Measurements from ENCODE around the gene ADD1.

DNA sequence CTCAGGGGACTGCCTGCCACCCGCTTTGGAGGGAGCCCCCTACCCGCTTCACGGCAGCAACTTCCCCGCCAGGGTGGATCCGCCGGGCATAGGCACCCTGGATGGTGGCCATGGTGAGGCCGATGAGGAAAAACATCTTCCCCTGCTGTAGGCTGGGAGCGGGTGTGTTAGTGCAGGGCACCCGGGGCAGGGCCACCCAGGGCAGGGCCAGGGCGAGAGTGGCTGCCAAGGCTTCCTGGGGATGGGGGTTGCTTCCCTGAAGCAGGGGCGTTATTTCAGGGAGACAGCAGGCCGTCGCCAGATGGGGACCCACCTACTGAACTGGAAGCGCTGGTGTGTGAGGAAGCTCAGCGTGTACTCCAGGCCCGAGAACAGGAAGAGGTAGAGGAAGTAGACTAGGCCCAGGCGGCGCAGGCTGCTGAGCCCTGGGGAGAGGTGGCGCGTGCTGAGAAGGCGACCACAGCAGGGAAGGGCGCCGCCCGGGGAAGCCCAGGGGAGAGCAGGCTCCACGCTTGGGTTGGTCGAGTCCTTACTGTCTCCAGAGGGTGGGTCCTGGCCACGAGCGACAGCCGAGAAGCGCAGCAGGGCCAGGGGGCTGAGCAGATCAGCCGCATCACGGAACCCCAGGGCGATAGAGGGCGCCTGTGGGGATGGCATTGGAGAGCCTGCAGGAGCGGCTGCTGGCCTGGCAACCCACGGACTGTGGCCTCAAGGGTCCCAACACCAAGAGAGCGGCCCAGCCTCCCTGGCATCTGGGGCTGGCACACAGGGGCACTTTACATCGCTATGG is 88.1 kb downstream of the ADD1 start:
- TF ChIP-seq EZH2 (IDR thresholded peaks at IDR 0.05; ENCODE audit: insufficient read depth, poor library complexity, severe bottlenecking): no peak
- no peak for TF ChIP-seq EZH2phosphoT487 (IDR thresholded peaks at IDR 0.05; ENCODE audit: insufficient read depth, low read depth)

All from GM23248 (cell line).